ENCODE data around the gene MAD1L1.
"Not testable (repeated sequence)": the region's sequence is repeated elsewhere in the genome, so short reads cannot be mapped to it uniquely, and the experiment has no call there.

Gene MAD1L1

DNA sequence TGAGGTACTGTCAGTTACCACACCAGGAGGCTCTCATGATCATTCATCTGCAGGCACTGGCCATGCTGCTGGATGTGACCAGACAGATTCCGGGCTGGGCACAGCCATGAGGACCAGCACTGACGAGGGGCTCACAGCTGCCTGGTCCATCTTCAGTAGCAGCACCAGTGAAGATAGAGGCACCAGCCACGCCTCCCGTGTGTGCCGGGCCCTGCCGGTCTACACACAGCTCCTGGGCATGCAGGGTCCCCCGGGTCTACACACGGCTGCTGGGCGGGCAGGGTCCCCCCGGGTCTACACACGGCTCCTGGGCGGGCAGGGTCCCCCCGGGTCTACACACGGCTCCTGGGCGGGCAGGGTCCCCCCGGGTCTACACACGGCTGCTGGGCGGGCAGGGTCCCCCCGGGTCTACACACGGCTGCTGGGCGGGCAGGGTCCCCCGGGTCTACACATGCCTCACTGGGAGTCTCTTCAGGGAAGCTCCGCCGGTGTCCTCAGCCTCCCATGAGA is 236.8 kb downstream of the MAD1L1 start:
- DNase-seq (ENCODE audit: extremely low read depth in 1 of 2, low read depth in 1 of 2) = not testable (repeated sequence)

GRCh38 chr7:1995426-1995825 is 237.3 kb downstream of the MAD1L1 start:
- no peak for DNase-seq (ENCODE audit: extremely low read depth in 1 of 2, low read depth in 1 of 2)

DNA sequence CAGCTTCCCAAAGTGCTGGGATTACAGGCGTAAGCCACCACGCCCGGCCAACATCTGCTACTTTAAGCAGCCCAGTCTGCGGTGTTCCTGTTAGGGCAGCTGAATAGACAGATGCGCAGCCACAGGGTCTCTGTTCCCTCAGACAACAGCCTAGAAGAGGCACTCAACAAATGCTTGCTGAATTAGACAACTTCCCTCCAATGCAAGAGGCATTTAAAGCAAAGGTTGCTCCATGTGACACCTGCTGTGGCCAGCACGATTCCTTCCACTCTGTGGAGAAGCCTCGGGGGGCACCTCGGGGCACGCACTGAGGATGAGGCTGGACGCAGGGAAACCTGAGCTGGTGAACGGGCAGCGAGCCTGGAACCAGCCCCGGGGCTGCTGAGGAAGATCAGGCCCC is 237.8 kb downstream of the MAD1L1 start:
- no peak for DNase-seq (ENCODE audit: extremely low read depth in 1 of 2, low read depth in 1 of 2)

GRCh38 chr7:1993776-1994740 is 238.7 kb downstream of the MAD1L1 start:
- DNase-seq (ENCODE audit: extremely low read depth in 1 of 2, low read depth in 1 of 2) = no peak

DNA sequence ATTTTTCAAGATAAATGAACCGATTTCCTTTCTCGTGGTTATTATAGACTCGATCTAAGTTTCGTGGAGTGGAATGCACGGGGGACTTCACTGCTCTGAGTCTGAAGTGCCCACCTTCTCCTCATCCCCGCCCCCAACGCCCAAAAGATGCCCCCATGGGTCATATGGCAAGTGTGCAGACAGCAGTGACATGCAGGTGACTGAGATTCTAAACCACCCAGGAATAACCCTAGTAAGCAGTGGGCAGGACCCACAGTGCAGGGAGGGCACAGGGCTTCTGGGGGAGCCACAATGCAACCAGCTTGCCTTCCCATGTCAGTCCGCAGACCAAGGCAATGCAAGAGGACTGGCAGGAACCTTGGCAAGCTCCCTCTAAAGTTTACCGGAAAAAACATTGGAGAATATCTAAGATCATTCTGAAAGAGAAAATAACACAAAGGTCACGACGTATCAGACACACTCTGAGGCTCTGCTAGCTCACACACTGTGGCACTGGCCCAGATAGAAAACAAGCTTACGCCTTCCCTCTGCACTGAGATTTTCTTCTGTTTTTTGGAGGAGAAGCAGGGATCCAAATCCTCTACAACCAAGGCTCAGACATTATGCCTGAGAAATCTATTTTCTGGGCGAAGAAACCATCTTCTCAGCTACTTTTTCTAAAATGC is 239.6 kb downstream of the MAD1L1 start:
- DNase-seq (ENCODE audit: extremely low read depth in 1 of 2, low read depth in 1 of 2) = no peak

DNA sequence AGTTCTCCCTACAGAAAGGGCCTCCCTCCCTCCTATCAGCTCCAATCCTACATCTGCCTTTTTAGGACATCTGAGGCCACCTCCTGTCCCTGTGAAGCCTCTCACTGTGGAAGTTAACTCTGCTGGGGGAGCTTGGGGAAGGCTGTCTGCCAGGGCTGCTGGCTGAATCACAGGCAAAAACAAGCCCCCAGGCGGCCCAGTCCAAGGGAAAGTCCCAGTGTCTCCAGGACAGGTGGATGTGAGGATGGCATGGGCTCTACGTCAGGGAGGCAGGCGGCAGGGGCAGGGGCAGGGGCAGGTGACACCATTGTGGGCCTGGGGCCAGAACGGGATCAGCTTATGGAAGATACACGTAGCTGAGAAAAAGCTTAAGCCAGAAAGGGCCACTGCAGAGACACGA is 240.2 kb downstream of the MAD1L1 start:
- DNase-seq (ENCODE audit: extremely low read depth in 1 of 2, low read depth in 1 of 2) = no peak

DNA sequence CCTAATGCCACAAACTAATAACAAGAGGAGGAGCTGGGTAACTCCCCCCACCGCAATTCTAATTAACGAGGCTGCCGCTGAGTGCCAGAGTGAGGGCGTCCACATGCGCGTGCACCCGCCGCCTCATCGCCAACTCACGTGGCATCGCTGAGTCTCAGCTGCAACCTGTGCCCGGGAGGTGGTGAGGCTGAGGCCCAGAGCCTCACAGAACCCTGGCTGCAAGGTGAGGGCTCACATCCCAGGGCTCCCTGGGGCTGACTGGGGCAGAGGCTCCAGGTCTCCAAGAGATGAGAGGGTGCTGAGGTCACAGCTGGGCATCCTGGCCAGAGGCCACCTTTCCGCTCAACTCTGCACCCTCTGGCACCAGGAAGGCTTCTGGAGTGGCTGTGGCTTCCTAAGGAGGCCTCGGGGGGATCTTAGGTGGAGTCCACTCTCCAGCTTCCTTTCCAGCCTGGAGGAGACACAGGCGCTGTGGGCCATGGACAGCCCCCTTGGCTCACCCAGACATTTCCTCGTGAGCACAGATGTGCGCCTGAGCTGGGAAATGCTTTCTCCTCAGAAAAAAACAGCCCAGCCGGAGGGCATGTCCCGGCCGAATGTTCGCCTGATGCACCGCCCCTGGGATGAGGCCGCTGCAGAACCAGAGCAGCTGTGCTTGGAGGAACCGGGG is 242.6 kb downstream of the MAD1L1 start:
- no peak for DNase-seq (ENCODE audit: extremely low read depth in 1 of 2, low read depth in 1 of 2)

GRCh38 chr7:1989049-1989860 is 243.5 kb downstream of the MAD1L1 start:
- DNase-seq (ENCODE audit: extremely low read depth in 1 of 2, low read depth in 1 of 2) = no peak

DNA sequence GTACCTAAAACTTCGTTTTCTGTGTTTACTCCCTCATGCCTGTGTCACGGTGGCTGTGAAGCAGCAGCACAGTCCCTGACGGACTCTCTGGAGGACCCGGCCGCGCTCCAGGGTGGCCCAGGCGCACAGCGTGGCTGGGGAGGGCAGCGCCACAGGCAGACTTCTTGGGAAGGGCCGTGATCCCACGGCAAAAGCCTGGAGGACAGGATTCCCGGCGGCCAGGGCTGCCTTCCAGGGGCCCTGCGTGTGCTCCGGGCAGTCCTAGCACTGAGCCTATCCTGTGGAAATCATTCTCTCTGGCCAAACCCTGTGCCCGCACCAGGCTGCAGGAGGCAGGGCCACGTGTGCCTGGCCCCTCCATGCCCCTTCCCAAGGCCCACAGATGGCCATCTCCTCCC is 244.2 kb downstream of the MAD1L1 start:
- no peak for DNase-seq (ENCODE audit: extremely low read depth in 1 of 2, low read depth in 1 of 2)

DNA sequence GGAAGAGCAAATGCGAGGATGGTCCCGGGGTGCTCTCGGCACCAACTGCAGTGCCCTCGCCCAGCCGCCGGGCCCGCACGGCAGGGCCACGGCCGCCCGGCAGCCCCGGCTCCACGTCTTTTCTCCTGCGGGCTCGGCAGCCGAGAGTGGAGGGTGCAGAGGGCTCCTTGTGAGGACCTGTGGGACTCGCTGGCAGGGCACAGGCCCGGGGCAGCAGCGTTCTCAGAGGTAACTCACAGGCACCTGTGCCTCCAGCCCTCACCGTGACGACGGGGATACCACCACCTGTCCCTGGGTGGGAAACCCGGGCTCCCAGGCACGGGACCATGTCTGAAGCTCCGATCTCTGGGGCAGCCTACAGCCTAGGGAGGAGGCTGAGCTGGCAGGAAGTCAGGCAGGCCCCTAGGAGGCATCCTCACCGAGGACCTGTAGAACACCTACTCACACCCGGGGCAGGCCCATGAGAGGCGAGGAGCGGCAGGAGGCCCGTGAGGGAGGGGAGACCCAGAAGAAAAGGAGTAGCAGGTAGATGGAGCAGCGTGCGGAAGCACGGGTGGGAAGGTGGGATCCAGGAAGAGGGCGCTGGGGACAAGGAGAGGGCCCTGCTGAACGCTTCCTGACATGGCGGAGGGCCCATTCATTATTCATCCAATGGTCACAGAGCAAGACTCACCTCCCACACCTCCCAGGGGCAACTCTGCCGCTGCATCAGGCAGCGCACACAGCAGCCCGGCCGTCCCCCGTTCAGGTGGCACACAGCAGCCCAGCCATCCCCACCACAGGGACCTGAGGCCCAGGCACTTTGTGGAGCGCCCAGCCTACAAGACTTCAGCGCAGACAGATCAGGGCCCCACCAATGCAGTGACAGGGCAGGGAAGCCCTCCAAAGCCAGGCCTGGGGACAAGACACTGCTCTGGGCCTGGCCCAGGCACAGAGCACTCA is 244.9 kb downstream of the MAD1L1 start:
- no peak for DNase-seq (ENCODE audit: extremely low read depth in 1 of 2, low read depth in 1 of 2)

DNA sequence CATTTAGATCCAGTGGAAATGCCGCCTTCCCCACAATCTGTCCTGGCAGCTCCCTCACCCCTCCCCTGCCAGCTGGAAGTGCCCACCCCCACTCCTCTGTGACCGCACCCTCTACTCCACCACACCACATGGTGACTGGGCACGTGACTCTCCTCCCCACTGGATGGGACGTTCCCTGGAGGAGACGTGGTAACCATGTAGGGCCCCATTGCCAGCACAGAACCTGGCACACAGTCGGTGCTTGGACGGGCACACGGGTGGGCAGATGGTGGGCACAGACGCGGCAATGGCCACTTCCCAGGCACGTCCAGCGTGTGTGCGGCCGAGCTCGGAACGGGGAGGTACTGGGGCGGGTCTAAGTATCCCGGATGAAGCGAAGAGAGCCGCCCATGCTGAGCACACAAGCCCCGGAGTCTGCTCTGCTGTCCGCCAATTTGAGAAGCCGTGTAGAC is 245.6 kb downstream of the MAD1L1 start:
- DNase-seq (ENCODE audit: extremely low read depth in 1 of 2, low read depth in 1 of 2) = no peak

DNA sequence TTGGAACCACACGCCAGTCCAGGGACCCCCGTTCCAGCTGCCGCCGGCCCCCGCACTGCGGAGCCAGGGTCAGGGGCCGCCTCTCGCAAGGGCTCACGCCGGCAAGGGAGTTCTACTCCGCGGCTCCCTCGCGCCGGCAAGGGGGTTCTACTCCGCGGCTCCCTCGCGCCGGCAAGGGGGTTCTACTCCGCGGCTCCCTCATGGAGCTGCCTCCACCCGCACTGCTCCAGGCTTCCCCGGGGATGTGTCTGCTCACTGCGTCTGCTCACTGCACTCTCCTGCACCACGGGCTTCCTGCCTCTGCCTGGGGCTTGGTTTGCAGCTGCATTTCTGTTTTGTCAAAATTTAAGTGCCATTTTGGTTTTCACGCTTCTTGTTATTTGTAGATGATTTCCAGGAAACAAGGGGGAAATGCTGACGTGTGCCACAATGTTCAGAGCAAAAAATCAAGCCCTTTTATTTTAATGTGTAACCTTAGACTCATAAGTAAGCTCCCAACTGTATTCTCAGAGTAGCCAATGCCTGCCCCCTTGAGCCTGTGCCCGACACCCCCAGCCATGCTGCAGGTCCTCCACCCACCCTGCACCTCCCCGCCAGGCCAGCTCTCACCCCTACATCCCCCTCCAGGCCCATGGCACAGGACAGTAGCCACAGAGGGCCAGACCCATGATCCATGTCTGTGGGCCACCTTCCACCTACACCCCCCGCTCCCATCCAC is 246.2 kb downstream of the MAD1L1 start:
- DNase-seq (ENCODE audit: extremely low read depth in 1 of 2, low read depth in 1 of 2) = no peak

DNA sequence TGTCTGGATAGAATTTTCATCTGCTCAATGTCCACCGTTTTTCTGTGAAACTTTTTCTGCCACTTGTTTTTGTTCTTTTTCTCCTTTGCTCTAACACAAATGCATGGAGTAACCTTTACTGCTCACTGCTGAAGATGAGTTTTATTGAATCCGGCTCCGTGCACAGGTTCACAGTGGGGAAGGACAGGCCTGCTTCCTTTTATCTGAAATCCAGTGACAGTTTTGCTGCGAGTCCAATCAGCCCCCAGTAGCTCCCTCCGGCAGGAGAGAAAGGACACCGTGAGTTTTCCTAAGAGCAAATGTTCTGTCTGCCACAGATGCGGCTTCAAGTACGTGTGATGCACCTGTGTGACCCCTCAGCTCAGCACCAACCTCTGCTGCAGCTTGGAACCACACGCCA is 246.8 kb downstream of the MAD1L1 start:
- DNase-seq (ENCODE audit: extremely low read depth in 1 of 2, low read depth in 1 of 2) = no peak

GRCh38 chr7:1985042-1985441 is 247.7 kb downstream of the MAD1L1 start:
- no peak for DNase-seq (ENCODE audit: extremely low read depth in 1 of 2, low read depth in 1 of 2)

DNA sequence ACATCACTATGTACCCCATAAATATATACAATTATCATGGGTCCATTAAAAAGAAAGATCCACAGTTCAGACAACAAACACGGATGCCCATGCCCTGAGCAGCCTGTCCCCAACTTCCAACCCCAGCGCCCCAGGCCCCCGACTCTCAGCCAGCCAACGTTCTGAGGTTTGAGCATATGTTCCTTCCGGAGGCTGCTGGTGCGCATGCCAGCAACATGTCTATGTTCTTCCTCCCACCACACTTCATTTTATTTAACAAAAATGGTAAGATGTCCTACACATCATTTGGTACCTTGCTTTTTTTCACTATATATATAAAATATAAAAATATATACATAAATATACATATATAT is 250.9 kb downstream of the MAD1L1 start:
- DNase-seq (ENCODE audit: extremely low read depth in 1 of 2, low read depth in 1 of 2) = no peak

DNA sequence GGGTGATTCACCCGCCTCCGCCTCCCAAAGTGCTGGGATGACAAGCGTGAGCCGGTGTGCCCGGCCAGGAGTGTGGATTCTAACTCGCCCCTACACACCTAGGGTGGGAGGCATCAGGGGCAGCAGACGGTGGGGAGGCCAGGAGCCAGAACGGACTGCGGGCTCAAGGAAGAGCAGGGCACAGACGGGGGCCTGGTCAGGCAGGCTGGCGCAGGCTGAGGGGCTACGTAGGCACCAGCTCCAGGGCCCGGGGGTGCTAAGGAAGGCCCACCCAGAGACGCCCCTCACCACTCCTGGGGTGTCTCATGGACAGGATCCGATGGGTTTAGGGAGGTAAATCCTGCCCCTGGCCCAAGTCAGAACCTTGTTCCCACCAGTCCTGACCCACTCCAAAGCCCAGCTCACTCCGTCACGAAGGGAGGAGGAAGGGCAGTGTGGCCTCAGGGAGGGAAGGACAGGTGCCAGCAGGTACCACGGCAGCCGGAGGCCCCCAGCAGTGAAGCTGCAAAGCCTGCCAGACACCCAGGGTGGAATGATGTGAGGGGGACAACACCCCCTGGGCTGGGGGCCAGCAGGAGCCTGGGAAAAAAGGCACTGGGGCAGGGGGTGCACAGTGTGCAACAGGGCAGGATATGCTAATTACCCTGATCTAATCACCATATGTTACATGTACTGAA is 251.4 kb downstream of the MAD1L1 start:
- DNase-seq (ENCODE audit: extremely low read depth in 1 of 2, low read depth in 1 of 2) = no peak

GRCh38 chr7:1979591-1980560 is 252.9 kb downstream of the MAD1L1 start:
- DNase-seq (ENCODE audit: extremely low read depth in 1 of 2, low read depth in 1 of 2) = no peak

All from stimulated activated CD8-positive, alpha-beta memory T cell treated with anti-CD3 and anti-CD28 coated beads, Interleukin-7, amount 100 ng/mL, for 48 hours (primary cell).